HG02884 (cell line): ENCODE results near the gene ARID1B.

ENCODE experiments used
- ATAC-seq: cut with Tn5 transposase; IDR thresholded peaks from one replicate; pipeline ENCODE4 v1.9.1; 2021; ENCODE audit warnings: mild to moderate bottlenecking, moderate library complexity; ENCODE audit not compliant: unreplicated experiment

ARID1B gene

DNA sequence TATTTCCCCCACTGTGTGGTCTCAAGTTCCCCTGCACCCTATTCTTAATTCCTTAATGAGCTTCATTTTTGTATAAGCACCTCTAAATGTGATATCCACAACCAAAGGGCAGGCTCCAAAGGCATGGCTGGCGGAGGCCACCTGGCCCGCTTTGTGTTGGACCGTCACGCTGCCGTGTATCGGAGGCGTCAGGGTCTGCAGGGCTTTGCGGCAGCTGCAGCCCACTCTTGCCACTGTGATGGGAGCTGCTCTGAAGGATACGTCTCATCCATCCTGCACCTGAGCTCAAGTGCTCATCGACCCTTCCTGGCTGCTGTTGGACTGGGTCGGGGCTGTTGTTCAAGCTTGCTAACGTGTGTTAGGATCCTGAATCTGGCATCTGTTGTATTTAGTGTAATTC, 177.6 kb downstream of the ARID1B start:
- no peak for ATAC-seq

GRCh38 chr6:156955494-156956183, 178.5 kb downstream of the ARID1B start:
- no peak for ATAC-seq

GRCh38 chr6:156956286-156956685, 179.1 kb downstream of the ARID1B start:
- no peak for ATAC-seq

DNA sequence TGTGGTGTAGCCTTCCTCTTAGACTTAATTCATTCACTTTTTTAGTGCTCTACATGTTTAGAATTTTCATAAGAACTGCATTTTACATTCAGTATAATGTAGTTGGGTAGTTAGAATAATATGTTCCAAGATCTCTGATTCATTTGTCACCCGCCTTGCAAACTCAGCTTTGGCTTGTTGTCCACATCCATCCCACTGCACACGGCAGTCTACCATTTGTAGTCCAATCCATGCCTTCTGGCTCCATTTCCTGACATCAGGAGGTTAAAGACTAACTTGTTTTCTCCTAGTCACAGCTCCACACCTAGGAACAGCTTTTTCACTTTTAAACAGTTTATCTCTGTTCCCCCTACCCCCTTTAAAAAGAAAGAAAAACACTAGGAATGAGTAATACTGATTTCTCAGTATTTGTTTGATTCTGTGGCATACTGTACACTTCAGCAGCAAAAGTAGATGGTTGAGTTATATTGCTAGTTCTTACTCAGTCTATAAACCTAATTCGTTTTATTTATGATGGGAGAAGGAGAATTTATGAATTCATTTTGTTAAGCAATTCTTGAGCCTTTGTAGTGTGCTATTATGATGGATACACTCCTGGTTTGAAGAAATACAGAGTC, 180.9 kb downstream of the ARID1B start:
- ATAC-seq: peak; percentile 73

- no peak for ATAC-seq
Observed at GRCh38 chr6:156960525-156960924, 183.3 kb downstream of the ARID1B start.

DNA sequence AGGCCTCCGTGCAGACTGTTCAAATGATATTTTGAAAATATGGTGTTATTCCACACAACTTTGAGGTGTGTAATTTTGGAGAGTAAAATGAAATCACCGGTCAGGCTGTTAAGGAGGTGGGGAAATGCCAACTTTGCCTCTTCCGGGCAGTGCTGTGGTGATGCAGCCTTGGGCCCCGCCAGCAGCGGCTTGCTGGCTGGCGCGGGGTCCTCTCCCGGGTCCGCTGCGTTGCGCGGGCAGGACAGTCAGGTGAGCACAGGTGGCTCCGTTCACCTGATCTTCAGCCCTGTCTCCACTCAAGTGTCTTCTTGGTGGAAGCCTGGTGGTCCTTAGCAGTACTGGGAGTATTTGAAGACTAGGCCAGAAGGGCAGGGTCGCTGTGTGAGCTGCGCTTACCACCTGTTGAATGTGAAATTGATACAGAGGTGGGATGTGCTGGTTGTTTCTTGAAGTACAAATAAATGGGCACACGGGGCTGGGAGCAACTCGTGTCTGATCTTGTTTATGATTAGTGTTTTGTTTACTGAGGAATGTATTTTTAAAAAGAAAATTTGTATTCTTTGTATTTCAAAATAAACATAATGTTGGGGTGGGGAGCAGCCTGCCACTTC, 184.2 kb downstream of the ARID1B start:
- no peak for ATAC-seq

DNA sequence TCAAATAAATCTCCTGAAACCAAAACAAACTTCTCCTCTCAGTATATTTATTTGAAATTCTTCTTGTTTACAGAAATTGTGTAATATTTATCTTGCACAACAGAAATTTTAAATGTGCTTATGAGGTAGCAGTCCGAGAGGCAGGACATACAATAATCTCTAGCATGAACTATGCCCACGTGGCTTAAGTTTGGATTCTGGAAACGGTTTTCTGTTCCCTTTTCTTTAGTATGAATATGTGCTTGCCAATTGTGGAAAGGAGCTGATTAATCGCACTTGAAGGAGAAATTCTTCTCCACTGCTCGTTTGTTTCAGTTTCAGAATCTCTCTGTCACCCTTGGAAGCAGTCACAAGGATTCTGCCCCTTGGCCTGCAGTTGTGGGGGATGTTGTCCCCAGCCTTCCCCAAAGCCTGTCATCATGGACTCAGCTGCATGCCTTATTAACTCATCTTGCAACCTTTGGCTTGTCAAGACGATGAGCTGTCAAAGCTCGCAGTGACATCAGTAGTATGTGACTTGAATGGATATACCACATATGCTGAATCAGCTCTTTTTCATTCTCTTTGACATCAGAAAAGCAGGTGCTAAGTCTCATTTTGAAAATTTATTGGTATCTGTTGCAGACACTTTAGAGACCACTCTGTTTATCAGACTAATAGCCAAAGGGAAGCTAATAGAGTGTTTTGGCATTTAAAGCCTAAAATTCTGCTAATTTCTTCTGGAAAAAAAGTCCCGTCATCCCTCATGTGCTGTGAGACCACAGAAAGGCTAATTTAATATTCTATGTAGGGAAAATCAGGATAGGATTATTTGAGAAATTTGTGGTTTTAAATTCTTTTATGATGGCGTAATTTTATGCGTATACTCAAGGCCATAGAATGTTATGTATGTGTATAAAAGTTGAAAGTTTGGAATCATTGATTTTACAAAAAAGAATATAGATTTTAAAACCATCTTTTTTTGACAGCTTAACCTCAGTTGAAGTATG, 186.8 kb downstream of the ARID1B start:
- peak; percentile 54 for ATAC-seq

- no peak for ATAC-seq
Observed at GRCh38 chr6:156967852-156968251, 190.7 kb downstream of the ARID1B start.

DNA sequence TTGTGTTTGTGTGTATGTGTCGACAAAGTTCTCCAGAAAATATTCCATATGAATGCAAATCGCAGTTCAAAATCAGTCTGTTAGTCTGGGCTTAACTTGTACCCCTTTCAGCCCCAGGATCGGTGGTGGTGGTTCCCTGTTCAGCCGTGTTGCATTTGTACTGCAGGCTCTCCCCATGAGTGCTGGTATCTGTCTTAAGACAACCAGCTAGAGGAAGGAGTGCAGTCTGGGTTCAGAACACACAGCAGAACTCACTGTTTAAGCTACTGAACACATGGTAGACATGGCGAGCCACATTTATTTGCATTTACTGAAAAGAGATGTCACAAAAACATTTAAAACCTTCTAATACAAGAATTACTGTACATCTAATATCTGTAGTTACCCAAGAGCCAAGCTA, 192.1 kb downstream of the ARID1B start:
- ATAC-seq: no peak

GRCh38 chr6:156970595-156971112, 193.5 kb downstream of the ARID1B start:
- no peak for ATAC-seq

GRCh38 chr6:156971153-156971885, 194.1 kb downstream of the ARID1B start:
- no peak for ATAC-seq

DNA sequence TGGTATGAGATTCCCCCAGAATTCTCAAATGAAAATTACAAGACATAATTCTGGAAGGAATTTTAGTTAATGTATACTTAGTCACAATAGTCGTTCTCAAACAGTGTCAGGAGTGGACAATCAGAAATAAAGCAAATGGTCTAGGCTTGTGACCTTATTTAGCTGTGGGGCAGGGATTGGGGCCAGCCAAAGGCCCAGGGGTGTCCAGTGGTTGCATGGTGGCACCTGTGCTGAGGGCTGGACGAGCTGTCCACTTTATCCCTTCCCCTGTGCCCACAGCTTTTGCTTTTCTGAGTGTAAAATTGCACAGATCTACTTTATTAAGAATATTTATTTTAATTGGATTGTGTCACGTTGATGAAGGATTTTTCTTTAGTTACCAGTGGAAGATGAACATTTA, 195.0 kb downstream of the ARID1B start:
- ATAC-seq: no peak

DNA sequence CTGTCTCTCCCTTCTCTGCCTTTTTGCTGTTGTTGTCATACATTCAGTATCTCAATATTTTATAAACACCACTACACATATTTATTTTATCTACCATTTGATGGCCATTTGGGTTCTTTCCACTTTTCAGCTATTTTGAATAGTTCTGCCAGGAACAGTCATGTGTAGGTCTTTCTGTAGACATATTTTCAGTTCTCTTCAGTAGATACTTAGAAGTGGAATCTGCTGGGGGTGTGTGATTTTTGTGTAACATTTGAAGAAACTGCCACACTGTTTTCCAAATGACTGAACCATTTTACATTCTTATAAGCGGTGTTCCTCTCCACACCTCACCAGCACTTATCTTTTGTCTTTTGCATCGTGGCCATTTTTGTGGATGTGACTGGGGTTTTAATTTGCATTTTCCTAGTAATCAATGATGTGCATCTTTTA, 197.7 kb downstream of the ARID1B start:
- no peak for ATAC-seq

GRCh38 chr6:156975414-156975813, 198.2 kb downstream of the ARID1B start:
- no peak for ATAC-seq

- no peak for ATAC-seq
Observed at GRCh38 chr6:156976216-156977127, 199.3 kb downstream of the ARID1B start.

- ATAC-seq: no peak
Observed at GRCh38 chr6:156977527-156978291, 200.5 kb downstream of the ARID1B start.

GRCh38 chr6:156978948-156979347, 201.8 kb downstream of the ARID1B start:
- peak; percentile 67 for ATAC-seq

- ATAC-seq: no peak
Observed at GRCh38 chr6:156980515-156980914, 203.3 kb downstream of the ARID1B start.
